HFFc6 (cell line): Measurements from ENCODE around the gene SAA2. TPM values are rescaled to one million over a fixed set of nuclear protein-coding genes. Genes with fewer than 3 reads are reported as not detected.
"Not testable (repeated sequence)": the region's sequence is repeated elsewhere in the genome, so short reads cannot be mapped to it uniquely, and the experiment has no call there.

ENCODE experiments used
- DNase-seq: peaks from one replicate; pipeline ENCODE4 v3.0.0-alpha.2; 2018
- H3K27ac Mint-ChIP-seq: 2 replicates; pipeline ENCODE4 v1.8.0; 2020; ENCODE audit warnings: mild to moderate bottlenecking, mixed read lengths
- H3K27me3 Mint-ChIP-seq: 2 replicates; pipeline ENCODE4 v1.8.0; 2021; ENCODE audit warnings: mild to moderate bottlenecking, moderate library complexity, mixed read lengths; ENCODE audit not compliant: insufficient read depth
- H3K36me3 Mint-ChIP-seq: 2 replicates; pipeline ENCODE4 v1.8.0; 2021; ENCODE audit warnings: low read depth, mixed read lengths
- H3K4me1 Mint-ChIP-seq: 2 replicates; pipeline ENCODE4 v1.8.0; 2020; ENCODE audit warnings: low read depth, mixed read lengths
- H3K4me3 Mint-ChIP-seq: 2 replicates; pipeline ENCODE4 v1.8.0; 2020; ENCODE audit warnings: mild to moderate bottlenecking, moderate library complexity, mixed read lengths
- H3K9me3 Mint-ChIP-seq: 2 replicates; pipeline ENCODE4 v1.8.0; 2020; ENCODE audit warnings: mild to moderate bottlenecking, mixed read lengths
- total RNA-seq, 6 experiments: library from RNA; stranded (reverse); fragmentation: NEBNext Ultra II Directional; extraction: Animal tissue kit (Norgen Biotek cat#: 25700); gene quantifications; 2 replicates in 1 of 6; 3 replicates in 5 of 6; pipeline ENCODE4 v1.2.3, GENCODE V29; 2021
- TF ChIP-seq, protein P1 (sequence below): fragments of 200-600 bp; sonication (generic); IDR thresholded peaks from 2 replicates; pipeline ENCODE4 v1.5.0; 2021; ENCODE audit warnings: antibody characterized with exemption, mild to moderate bottlenecking

The SAA2 gene
- total RNA-seq, 6 experiments from 2014 or later = not detected

DNA sequence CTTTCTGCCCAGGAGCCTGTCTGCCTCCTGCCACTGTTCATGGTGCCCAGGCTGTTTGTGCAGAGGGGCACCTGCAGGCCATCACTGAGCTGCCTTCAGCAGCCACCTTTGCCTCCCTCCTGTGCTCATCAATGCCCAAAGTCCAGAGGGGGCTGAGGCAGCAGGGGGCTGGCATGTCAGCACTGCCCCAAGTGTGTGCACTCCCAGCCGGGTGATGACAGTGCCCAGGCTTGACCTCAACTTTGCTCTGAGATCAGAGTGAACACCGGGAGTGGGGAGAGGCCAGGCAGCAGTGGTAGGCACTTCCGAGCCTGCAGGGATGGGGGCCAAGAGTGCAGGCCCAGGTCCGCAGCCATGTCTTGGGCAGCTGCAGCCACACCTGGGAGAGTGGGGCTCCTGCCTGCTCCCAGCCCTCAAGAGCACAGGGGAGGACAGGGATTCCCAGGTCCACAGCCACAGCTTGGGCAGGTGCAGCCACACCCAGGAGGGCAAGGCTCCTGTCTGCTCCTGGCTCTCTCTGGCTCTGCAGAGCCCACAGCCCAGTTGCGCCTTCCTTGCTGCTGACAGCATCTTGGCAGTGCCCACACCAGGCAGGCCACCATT, 27.1 kb downstream of the SAA2 start:
- no peak overlapping the region for H3K27ac Mint-ChIP-seq
- H3K4me3 Mint-ChIP-seq = no peak overlapping the region
- no peaks in the 10 kb centered on the region for H3K9me3 Mint-ChIP-seq
- DNase-seq = no peak
- H3K27me3 Mint-ChIP-seq = peaks cover 26% of the 10 kb centered on the region
- H3K36me3 Mint-ChIP-seq = no peaks in the 10 kb centered on the region
- TF ChIP-seq, protein P1, sequence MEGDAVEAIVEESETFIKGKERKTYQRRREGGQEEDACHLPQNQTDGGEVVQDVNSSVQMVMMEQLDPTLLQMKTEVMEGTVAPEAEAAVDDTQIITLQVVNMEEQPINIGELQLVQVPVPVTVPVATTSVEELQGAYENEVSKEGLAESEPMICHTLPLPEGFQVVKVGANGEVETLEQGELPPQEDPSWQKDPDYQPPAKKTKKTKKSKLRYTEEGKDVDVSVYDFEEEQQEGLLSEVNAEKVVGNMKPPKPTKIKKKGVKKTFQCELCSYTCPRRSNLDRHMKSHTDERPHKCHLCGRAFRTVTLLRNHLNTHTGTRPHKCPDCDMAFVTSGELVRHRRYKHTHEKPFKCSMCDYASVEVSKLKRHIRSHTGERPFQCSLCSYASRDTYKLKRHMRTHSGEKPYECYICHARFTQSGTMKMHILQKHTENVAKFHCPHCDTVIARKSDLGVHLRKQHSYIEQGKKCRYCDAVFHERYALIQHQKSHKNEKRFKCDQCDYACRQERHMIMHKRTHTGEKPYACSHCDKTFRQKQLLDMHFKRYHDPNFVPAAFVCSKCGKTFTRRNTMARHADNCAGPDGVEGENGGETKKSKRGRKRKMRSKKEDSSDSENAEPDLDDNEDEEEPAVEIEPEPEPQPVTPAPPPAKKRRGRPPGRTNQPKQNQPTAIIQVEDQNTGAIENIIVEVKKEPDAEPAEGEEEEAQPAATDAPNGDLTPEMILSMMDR = no peak
- H3K4me1 Mint-ChIP-seq = no peaks in the 10 kb centered on the region

DNA sequence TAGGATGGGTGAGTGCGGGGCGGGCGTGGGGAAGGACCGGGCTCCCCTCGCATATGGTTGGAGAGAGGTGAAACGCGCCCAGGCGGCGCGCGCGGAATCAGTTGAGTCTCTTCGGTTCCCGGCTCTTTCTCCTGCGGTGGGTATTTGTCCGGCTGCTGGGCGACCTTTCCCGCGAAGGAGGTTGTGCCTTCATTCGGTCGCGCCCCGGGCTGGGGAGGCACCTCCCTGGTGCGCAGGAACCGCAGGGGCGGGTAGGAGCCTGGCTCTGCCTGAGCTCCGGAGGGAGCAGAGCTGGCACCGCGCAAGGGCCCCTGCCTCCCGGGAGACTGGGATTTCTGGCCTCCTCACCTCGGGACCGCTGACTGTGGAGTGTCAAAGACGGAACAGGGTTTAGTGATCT, 39.4 kb downstream of the SAA2 start:
- TF ChIP-seq, protein P1 = no peak
- H3K27ac Mint-ChIP-seq = no peak overlapping the region
- no peaks in the 10 kb centered on the region for H3K9me3 Mint-ChIP-seq
- peaks cover 19% of the 10 kb centered on the region for H3K27me3 Mint-ChIP-seq
- H3K36me3 Mint-ChIP-seq = no peaks in the 10 kb centered on the region
- no peaks in the 10 kb centered on the region for H3K4me1 Mint-ChIP-seq
- no peak overlapping the region for H3K4me3 Mint-ChIP-seq
- no peak for DNase-seq

DNA sequence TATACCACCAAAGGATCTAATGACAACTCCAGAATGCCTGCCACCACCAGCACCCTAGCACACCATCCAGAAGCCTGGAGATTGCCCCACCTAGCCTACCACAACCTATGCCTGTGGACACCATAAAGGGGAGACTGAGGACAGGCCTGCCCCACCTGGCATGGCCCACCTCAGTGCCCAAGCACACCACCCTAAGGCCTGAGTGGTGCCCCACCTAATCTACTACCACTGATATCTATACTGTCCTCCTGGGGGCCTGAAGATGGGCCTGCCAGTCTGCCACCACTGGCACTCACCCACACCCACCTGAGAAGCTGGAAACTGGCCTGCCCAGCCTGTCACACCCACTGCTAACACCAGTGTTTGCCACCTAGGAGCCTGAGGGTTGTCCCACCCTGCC, 43.7 kb downstream of the SAA2 start:
- Mint-ChIP-seq H3K4me1 (no peaks in the 10 kb centered on the region), H3K36me3 (no peaks in the 10 kb centered on the region; the same call in 1 of the 2 replicates), H3K4me3 (no peak overlapping the region), H3K9me3 (peaks cover 5% of the 10 kb centered on the region; the same call in 1 of the 2 replicates), H3K27ac (no peak overlapping the region), H3K27me3 (peaks cover 20% of the 10 kb centered on the region)
- TF ChIP-seq, protein P1 = no peak
- DNase-seq = no peak

DNA sequence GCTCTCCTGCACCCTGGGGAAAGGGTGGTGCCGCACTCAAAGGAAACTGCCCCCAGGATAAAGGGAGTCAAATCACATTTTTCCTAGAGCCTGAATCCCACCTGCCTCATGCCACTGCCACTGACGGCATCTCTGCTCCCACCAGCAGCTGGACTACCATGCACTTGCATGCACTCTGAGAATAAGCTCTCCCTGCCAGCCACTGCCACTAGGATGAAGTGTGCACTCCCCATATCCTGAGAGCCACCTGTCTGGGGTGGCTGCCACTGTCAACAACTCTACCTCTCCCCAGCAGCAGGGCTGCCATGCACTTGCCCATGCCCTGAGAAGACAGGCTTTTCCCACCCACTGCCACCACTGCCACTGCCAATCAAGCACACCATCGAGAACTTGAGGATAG, 44.2 kb downstream of the SAA2 start:
- no peaks in the 10 kb centered on the region; the same call in 1 of the 2 replicates for H3K36me3 Mint-ChIP-seq
- H3K27me3 Mint-ChIP-seq = peaks cover 20% of the 10 kb centered on the region
- no peaks in the 10 kb centered on the region for H3K4me1 Mint-ChIP-seq
- peaks cover 5% of the 10 kb centered on the region; the same call in 1 of the 2 replicates for H3K9me3 Mint-ChIP-seq
- no peak overlapping the region for H3K27ac Mint-ChIP-seq
- no peak overlapping the region for H3K4me3 Mint-ChIP-seq
- no peak for DNase-seq
- TF ChIP-seq, protein P1 = no peak

DNA sequence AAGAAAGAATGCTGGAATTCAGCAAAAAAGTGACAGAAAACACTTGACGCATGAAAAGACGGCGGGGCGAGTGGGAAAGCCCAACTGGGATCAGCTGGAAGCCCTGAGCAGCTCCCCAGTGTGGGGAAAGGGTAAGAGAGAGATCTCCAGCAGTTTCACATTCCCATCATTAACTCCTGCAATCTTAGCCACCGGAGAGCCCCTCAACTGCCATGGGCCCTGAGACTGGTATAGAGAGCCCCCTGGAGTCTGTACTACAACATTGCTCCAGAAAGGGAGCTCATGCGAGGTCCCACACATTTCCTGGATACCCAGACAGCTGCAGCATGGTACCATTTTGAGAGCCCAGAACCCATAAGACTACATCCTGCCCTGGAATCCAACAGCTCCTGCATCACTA, 44.7 kb downstream of the SAA2 start:
- no peaks in the 10 kb centered on the region; the same call in 1 of the 2 replicates for H3K36me3 Mint-ChIP-seq
- DNase-seq = no peak
- no peak overlapping the region for H3K4me3 Mint-ChIP-seq
- no peak overlapping the region for H3K27ac Mint-ChIP-seq
- no peaks in the 10 kb centered on the region for H3K4me1 Mint-ChIP-seq
- H3K9me3 Mint-ChIP-seq = peaks cover 5% of the 10 kb centered on the region; the same call in 1 of the 2 replicates
- TF ChIP-seq, protein P1 = peak; percentile 69
- peaks cover 18% of the 10 kb centered on the region for H3K27me3 Mint-ChIP-seq

DNA sequence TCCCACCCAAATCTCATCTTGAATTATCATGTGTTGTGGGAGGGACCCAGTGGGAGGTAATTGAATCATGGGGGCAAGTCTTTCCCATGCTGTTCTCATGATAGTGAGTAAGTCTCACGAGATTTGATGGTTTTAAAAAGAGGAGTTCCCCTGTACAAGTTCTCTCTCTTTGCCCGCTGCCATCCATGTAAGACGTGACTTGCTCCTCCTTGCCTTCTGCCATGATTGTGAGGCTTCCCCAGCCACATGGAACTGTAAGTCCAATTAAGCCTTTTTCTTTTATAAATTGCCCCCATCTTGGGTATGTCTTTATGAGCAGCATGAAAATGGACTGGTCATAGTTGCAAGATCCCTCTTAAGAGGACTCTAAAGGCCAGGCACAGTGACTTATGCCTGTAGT, 50.7 kb downstream of the SAA2 start:
- H3K9me3 Mint-ChIP-seq, H3K4me3 Mint-ChIP-seq, DNase-seq, H3K36me3 Mint-ChIP-seq, H3K4me1 Mint-ChIP-seq, H3K27ac Mint-ChIP-seq: not testable (repeated sequence)
- H3K27me3 Mint-ChIP-seq = peaks cover 18% of the 10 kb centered on the region
